AG09309 (cell line): ENCODE results near the gene OR4B1.

ENCODE experiments used
- DNase-seq: peaks from one replicate; pipeline ENCODE4 v3.0.0-alpha.2; 2010; ENCODE audit warnings: low read depth
- H3K4me3 ChIP-seq: 2 replicates; pipeline ENCODE4 v1.5.1; 2011; ENCODE audit warnings: mild to moderate bottlenecking, low read depth, low read length, moderate library complexity; ENCODE audit not compliant: control insufficient read depth
- TF ChIP-seq, protein P1 (sequence below): IDR thresholded peaks from 2 replicates; pipeline ENCODE4 v1.5.1; 2011; ENCODE audit warnings: mild to moderate bottlenecking, low read depth, low read length, inconsistent platforms; ENCODE audit not compliant: insufficient read depth, control insufficient read depth; ENCODE audit errors: missing control alignments

The OR4B1 gene, protein sequence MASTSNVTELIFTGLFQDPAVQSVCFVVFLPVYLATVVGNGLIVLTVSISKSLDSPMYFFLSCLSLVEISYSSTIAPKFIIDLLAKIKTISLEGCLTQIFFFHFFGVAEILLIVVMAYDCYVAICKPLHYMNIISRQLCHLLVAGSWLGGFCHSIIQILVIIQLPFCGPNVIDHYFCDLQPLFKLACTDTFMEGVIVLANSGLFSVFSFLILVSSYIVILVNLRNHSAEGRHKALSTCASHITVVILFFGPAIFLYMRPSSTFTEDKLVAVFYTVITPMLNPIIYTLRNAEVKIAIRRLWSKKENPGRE

DNA sequence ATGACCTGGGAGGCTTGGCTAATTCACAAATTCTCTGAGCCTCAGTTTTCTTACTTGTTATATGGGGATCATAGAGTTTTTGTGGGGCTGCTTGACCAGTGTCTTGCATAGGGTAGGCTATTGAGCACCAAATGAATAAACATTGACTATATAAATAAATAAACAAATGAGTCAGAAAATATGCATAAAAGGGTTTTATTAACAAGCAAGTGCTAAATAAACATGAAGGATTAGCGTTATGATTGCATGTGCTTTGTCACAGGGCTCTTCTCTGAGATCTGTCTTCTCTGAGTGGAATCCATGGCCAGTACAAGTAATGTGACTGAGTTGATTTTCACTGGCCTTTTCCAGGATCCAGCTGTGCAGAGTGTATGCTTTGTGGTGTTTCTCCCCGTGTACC, at the start of gene OR4B1:
OR4B1 (plus strand) TSS at position 301 of the 400 bp plus-strand sequence; CDS start at position 301, 0 bp downstream.
- TF ChIP-seq, protein P1, sequence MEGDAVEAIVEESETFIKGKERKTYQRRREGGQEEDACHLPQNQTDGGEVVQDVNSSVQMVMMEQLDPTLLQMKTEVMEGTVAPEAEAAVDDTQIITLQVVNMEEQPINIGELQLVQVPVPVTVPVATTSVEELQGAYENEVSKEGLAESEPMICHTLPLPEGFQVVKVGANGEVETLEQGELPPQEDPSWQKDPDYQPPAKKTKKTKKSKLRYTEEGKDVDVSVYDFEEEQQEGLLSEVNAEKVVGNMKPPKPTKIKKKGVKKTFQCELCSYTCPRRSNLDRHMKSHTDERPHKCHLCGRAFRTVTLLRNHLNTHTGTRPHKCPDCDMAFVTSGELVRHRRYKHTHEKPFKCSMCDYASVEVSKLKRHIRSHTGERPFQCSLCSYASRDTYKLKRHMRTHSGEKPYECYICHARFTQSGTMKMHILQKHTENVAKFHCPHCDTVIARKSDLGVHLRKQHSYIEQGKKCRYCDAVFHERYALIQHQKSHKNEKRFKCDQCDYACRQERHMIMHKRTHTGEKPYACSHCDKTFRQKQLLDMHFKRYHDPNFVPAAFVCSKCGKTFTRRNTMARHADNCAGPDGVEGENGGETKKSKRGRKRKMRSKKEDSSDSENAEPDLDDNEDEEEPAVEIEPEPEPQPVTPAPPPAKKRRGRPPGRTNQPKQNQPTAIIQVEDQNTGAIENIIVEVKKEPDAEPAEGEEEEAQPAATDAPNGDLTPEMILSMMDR = no peak
- no peak within 1 kb of the TSS for H3K4me3 ChIP-seq
- DNase-seq = no peak

- H3K4me3 ChIP-seq = no peak overlapping the region
- no peak for DNase-seq
- TF ChIP-seq, protein P1 = no peak
These were observed 49.2 kb upstream of the OR4B1 start for GRCh38 chr11:48167380-48167779.

GRCh38 chr11:48168815-48169214, 47.8 kb upstream of the OR4B1 start:
- H3K4me3 ChIP-seq = no peak overlapping the region
- no peak for DNase-seq
- TF ChIP-seq, protein P1 = no peak

DNA sequence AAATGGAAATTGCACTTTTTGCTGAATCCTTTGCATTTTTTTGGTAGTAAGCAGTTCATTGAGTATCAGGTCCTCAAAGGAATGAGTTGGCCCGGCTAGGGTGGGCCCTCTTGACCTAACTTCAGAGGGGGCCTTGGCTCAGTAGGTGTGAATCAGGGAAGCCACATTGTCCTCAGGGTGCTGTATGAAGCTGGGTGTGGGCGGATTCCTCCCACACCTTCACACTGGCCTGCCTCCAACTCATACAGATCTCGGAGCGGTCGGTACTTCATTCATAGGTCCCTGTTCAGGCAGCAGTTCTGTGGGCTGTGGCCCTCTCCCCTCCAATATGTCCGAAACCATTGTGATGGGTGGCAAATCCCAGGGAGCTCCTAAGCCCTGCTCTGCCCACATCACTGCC, 47.4 kb upstream of the OR4B1 start:
- DNase-seq = no peak
- H3K4me3 ChIP-seq = no peak overlapping the region
- TF ChIP-seq, protein P1 = no peak

GRCh38 chr11:48169717-48170116, 46.9 kb upstream of the OR4B1 start:
- TF ChIP-seq, protein P1 = no peak
- DNase-seq = no peak
- no peak overlapping the region for H3K4me3 ChIP-seq

DNA sequence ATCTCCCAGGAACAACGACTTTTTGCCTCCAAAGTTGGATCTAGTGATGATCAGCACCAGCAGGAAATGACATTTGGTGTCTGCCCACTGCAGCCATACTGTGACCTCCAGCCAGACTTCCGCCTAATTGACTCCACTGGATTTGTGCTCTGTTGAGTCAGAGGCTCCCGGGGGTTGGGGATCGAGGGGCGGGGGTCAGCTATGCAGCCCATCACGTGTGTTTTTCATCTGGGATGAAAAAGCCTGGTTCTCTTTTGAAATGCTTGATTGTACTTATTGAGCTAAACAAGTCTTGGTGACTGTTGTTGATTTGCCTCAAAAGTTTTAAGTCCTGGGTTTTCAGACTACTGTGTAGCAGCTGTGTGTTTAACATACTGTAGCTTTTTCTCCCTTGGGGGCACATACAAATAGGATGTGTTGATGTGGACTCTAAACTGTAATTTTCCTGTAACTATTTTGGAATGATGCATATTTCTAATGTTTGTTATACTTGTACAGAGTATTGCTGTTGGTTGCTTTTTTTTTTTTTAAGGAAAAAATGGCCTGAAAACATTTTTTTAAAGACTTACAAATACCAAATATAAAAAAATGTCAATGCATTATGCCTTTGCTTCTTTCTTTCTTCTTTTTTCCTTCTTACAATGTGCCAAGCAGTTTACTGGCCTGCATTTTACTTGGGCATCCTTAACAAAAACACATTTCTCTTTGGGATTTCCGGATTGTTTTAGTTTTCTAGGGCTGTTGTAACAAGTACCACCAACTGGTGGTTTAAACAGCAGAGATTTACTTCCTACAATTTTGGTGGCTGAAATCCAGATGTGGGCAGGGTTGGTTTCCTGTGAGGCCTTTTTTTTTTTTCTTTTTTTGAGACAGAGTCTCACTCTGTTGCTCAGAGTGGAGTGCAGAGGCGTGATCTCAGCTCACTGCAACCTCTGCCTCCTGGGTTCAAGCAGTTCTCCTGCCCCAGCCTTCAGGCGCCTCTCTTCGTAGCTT, 46.1 kb upstream of the OR4B1 start:
- peak; percentile 25 for DNase-seq
- no peak overlapping the region for H3K4me3 ChIP-seq
- TF ChIP-seq, protein P1 = no peak
